ENCODE results near the gene DNAAF1. TPM values are rescaled to one million over a fixed set of nuclear protein-coding genes. Genes with fewer than 3 reads are reported as not detected.

The DNAAF1 gene
- total RNA-seq, 1 donor from 2014 or later, result not detected

- Mint-ChIP-seq H3K9me3 (ENCODE audit: low read depth) (no peaks in the 10 kb centered on the region), H3K4me3 (ENCODE audit: unreplicated experiment) (no peak overlapping the region), H3K36me3 (ENCODE audit: low read depth) (peaks cover 5% of the 10 kb centered on the region), H3K4me1 (ENCODE audit: low read depth) (peaks cover 30% of the 10 kb centered on the region), H3K27ac (ENCODE audit: unreplicated experiment) (no peak overlapping the region), H3K27me3 (ENCODE audit: low read depth) (no peaks in the 10 kb centered on the region)
- DNase-seq (ENCODE audit: low spot score), result no peak
- TF ChIP-seq, protein P1, sequence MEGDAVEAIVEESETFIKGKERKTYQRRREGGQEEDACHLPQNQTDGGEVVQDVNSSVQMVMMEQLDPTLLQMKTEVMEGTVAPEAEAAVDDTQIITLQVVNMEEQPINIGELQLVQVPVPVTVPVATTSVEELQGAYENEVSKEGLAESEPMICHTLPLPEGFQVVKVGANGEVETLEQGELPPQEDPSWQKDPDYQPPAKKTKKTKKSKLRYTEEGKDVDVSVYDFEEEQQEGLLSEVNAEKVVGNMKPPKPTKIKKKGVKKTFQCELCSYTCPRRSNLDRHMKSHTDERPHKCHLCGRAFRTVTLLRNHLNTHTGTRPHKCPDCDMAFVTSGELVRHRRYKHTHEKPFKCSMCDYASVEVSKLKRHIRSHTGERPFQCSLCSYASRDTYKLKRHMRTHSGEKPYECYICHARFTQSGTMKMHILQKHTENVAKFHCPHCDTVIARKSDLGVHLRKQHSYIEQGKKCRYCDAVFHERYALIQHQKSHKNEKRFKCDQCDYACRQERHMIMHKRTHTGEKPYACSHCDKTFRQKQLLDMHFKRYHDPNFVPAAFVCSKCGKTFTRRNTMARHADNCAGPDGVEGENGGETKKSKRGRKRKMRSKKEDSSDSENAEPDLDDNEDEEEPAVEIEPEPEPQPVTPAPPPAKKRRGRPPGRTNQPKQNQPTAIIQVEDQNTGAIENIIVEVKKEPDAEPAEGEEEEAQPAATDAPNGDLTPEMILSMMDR (IDR thresholded peaks at IDR 0.05), result peak; percentile 2
Measured at GRCh38 chr16:84178892-84179611, 33.9 kb downstream of the DNAAF1 start.

- TF ChIP-seq, protein P1 (IDR thresholded peaks at IDR 0.05), result no peak
- H3K27me3 Mint-ChIP-seq (ENCODE audit: low read depth), result no peaks in the 10 kb centered on the region
- H3K4me1 Mint-ChIP-seq (ENCODE audit: low read depth), result peaks cover 36% of the 10 kb centered on the region
- H3K27ac Mint-ChIP-seq (ENCODE audit: unreplicated experiment), result no peak overlapping the region
- peaks cover 5% of the 10 kb centered on the region for H3K36me3 Mint-ChIP-seq (ENCODE audit: low read depth)
- no peaks in the 10 kb centered on the region for H3K9me3 Mint-ChIP-seq (ENCODE audit: low read depth)
- DNase-seq (ENCODE audit: low spot score), result no peak
- H3K4me3 Mint-ChIP-seq (ENCODE audit: unreplicated experiment), result no peak overlapping the region
Measured at GRCh38 chr16:84179612-84180320, 34.7 kb downstream of the DNAAF1 start.

DNA sequence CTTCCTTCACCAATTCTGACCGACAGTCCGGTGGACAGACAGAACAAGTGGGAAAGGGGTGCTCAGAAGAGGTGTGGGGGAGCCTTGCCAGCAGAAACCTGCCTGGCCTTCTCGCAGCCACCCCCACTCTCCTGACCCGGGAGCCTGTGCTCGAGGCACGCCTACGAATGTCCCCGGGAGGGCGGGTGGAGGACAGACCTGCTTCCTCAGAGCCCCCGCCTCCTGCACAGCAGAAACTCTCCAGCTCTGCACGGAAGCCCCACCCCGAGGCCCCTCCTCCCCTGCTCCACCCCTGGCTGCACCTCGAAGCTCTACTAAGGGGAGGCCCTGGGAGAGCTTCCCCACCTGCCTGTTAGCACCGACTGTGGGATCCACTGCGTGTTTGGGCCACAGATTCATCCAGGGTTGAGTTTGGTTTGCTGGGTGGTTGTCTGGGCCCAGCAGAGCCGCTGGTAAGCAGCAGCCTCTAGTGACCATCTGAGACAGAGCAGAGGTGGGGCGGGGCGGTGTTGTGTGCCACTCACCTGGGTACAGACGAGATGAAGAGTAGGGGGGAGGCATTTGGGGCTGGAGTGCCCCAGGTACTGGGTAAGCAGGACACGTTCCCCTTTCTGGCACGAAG, 35.5 kb downstream of the DNAAF1 start:
- TF ChIP-seq, protein P1 (IDR thresholded peaks at IDR 0.05), result no peak
- no peaks in the 10 kb centered on the region for H3K27me3 Mint-ChIP-seq (ENCODE audit: low read depth)
- no peaks in the 10 kb centered on the region for H3K9me3 Mint-ChIP-seq (ENCODE audit: low read depth)
- DNase-seq (ENCODE audit: low spot score), result no peak
- H3K4me1 Mint-ChIP-seq (ENCODE audit: low read depth), result peaks cover 38% of the 10 kb centered on the region
- H3K4me3 Mint-ChIP-seq (ENCODE audit: unreplicated experiment), result no peak overlapping the region
- peaks cover 5% of the 10 kb centered on the region for H3K36me3 Mint-ChIP-seq (ENCODE audit: low read depth)
- no peak overlapping the region for H3K27ac Mint-ChIP-seq (ENCODE audit: unreplicated experiment)

DNA sequence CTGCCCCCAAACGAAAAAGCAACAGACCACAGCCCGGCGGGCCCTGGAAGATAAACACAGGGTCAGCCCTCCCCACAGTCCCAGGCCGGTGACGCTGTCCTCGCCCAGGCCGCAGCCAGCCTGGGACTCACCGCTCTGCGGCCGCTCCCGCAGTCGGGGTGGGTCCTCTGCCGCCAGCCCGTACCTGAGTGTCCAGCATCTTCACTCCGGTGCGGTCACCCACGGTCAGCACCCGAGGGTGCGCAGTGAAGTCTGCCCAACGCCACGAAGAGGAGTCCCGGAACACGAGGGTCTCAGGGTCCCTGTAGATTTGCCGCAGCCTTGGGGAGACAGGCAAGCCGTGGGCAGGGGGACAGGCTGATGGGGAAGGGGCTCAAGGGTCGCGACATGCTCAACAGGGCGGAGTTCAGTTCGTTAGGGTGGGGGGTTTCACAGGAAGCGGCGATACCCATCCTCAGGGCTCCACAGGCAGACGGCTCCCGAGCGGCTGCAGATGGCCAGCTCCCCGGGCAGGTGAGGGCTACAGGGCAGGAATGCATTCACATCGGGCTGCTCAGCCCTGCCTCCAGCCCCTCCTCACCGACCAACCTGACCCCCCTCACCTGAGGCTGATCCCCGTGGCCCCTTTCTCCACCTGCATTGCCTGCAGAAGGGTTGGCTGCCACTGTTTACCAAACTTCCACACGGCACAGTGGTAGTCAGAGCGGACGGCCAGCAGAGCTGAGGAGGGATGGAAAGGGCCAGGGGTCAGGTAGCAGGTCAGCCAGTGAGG, 36.2 kb downstream of the DNAAF1 start:
- no peak overlapping the region for H3K27ac Mint-ChIP-seq (ENCODE audit: unreplicated experiment)
- H3K4me1 Mint-ChIP-seq (ENCODE audit: low read depth), result peaks cover 45% of the 10 kb centered on the region
- no peaks in the 10 kb centered on the region for H3K9me3 Mint-ChIP-seq (ENCODE audit: low read depth)
- peaks cover 5% of the 10 kb centered on the region for H3K36me3 Mint-ChIP-seq (ENCODE audit: low read depth)
- no peaks in the 10 kb centered on the region for H3K27me3 Mint-ChIP-seq (ENCODE audit: low read depth)
- no peak for DNase-seq (ENCODE audit: low spot score)
- TF ChIP-seq, protein P1 (IDR thresholded peaks at IDR 0.05), result no peak
- H3K4me3 Mint-ChIP-seq (ENCODE audit: unreplicated experiment), result no peak overlapping the region

DNA sequence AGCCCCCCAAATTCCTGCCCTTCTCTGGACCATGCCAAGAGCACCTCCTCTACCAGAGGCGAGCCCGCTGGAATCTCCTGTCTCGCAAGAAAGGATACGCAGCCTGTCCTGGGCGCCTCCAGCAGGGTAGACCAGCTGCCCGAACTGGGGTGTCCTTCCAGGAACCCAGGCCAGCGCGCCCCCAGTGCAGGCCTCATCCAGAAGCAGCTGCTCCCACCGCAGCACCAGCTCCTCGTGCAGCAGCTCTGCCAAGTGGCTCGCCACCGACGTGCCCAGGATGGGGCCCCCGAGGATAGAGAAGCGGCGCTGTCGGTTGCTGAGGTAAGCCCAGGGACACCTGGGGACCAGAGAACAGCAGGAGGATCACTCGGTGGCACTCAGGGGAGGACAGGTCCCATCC, 37.0 kb downstream of the DNAAF1 start:
- peaks cover 37% of the 10 kb centered on the region for H3K4me1 Mint-ChIP-seq (ENCODE audit: low read depth)
- DNase-seq (ENCODE audit: low spot score), result no peak
- no peak overlapping the region for H3K27ac Mint-ChIP-seq (ENCODE audit: unreplicated experiment)
- H3K36me3 Mint-ChIP-seq (ENCODE audit: low read depth), result peaks cover 5% of the 10 kb centered on the region
- TF ChIP-seq, protein P1 (IDR thresholded peaks at IDR 0.05), result no peak
- H3K4me3 Mint-ChIP-seq (ENCODE audit: unreplicated experiment), result no peak overlapping the region
- no peaks in the 10 kb centered on the region for H3K27me3 Mint-ChIP-seq (ENCODE audit: low read depth)
- no peaks in the 10 kb centered on the region for H3K9me3 Mint-ChIP-seq (ENCODE audit: low read depth)

Data from chondrocyte (in vitro differentiated cells).